HG03045 (cell line): ENCODE results near the gene LPAR1.

Source experiments
- ATAC-seq: cut with Tn5 transposase; IDR thresholded peaks from one replicate; pipeline ENCODE4 v1.9.1; 2021; ENCODE audit warnings: mild to moderate bottlenecking, moderate library complexity; ENCODE audit not compliant: unreplicated experiment

LPAR1 gene

DNA sequence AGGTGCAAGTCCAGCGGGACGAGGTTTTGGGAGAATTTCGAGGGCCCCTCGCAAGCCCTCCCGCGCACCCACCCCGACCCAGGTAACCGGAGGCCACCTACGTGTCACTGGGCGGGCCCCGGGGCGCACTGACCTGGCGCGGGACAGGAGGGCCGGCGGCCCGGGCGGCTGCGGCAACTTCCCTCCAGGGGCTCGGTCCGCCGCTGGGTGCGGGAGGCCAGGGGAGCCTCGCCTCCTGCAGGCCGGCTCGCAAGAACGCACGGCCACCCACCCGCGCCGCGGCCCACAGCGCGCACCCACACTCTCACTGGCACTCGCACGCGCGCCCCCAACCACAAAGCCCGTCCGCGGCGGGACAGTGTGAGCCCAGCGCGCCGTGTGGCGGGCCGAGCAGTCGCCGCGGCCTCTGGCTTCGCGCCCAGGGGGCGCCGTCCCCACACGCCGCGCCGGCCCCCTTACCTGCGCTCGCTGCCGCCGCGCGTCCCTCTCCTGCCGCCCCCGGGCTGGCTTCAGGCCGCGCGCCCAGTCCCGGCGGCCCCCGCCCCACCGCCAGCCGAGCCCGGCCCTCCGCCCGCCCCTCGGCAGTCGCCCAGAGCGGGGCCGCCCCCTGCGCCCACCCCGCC, 451 bp downstream of the LPAR1 start:
- ATAC-seq: no peak

DNA sequence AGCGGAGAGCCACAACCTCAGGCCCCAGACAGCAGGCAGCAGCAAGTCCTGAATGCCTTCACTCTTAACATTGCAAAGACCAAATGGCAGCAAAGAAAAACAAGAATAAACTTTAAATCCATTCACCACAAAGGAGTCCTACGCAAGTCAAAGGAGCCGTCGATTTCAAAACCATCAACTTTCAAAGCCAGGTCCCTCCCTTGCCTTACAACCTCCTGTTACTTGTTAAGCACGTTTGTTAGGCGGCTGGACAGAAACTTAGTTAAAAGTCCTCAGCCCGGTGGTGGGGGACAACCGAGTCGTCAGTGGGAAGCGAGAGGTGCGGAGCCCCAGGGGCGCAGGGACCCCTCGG, 938 bp downstream of the LPAR1 start:
- ATAC-seq: no peak

DNA sequence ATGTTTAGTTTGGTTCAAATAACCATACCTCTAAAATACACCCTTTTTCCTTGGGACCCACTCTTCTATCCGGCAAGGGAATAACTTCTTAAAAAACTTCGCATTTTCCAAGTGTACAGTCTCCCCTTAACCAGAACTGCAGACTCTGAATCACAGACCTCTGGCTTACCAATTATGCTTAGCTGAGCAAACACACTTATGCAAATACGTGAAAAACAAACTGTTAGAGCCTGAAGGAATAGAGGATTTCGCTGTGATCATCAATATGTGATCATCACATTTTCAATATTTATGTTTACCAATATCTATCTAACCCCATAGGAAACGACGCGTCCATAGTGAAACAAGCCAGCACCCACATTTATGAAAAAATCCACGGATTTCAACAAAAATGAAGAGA, 1.3 kb downstream of the LPAR1 start:
- no peak for ATAC-seq

DNA sequence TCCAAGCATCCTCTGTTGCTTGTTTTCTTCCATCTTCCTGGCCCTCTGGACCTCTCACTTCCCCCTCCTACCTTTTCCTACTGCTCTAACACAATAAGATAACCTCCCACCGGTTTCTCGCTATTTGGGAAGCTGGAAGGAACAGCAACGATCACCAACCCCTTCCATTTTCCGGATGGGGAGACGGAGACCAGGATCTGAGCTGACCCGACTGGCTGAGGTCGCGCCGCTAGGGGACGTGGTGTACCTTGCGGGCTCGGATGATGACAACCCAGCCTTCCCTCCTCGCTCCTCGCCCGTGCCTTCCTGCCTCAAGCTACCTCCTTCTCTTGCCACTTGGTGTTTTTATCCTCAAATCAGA, 1.9 kb downstream of the LPAR1 start:
- ATAC-seq: no peak

DNA sequence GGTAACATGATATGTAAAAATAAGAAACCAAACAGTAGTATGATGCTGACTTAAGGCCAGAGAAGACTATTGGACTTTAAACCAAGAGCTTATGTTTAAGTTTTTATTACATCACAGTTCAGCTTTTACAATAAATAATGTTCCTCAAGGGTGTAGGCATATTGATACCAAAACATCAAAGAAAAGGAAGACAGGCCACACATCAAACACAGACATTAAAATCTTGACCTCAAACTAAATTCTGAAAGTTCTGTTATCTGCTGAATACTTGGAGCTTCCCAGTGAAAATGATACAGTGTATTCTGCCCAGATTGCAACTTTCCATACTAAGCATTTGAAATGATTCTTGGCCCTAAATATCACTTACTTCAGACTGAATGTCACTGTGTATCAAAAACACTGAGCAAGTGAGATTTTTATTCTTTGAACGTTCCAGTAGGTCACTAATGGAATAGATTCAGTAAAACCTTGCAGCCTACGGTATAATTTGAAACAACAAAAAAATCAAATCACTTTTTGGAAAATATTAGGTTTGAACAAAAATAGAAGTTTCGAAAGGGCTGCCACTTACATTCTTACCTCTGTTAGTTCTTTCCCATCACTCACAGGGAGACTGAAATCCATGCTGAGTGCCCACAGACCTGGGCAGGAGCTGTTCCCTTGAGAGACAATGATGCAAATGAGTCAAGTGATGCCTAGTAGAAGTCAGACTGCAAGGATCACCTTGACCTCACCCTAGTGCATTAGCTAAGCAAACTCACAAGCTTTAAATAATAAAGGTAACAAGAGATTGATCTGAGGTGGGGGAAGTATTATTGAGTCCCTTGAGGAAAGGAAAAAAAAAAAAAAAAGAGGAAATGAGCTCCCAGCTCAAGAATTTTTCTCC, 2.5 kb downstream of the LPAR1 start:
- no peak for ATAC-seq

DNA sequence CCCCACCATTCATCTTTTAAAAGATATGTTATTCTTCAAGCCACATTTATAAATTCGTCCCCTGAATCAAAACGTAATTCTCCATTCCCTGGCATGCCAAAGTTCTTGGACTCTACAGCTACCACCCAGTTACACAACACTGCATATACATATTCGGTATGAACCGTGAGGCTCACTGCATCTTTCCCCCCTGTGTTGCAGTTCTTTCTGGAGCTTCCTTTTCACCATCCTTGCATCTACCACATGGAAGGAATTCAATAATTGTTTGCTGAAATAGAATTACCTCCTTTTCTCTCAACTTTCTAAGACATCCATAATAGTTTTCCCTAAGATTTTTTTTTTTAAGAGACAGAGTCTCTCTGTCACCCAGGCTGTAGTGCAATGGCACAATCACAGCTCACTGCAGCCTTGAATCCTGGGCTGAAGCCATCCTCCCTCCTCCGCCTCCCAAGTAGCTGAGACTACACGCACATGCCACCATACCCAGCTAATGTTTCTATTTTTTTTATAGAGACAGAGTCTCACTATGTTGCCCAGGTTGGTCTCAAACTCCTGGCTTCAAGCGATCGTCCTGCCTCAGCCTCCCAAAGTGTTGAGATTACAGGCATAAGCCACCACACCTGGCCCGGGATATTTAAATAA, 3.3 kb downstream of the LPAR1 start:
- ATAC-seq: no peak

DNA sequence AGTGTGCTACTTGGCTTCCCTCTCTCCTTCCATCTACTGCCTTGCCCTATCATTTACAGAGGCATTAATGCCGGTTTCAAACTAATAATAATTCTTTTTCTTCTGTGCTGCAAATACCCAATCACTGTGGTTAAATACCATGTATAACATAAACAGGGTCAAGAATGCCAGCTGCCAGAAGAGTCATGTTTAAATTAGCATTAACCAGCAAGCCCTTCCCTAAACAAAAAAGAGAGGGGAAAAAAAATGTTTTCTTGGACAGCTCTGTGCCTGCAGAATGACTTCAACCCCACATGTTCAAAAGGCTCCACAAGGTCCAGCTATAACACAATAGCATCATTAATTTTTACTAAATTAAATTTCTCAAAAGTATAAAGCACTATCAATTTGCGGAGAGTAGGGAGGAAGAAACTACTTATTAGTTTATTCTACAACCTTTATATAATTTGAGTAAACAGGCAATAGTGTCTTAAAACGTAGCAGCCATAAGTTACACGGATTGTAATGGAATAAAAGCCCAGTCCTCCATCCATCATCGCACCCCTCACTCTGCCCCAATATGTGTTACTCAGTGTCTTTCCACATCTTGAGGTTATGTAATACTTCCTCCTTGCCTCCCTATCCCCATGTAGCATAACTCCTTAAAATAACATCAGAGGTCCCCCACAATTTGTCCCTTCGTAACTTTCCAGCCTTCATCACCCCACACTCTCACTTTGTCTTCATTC, 3.9 kb downstream of the LPAR1 start:
- ATAC-seq: no peak

DNA sequence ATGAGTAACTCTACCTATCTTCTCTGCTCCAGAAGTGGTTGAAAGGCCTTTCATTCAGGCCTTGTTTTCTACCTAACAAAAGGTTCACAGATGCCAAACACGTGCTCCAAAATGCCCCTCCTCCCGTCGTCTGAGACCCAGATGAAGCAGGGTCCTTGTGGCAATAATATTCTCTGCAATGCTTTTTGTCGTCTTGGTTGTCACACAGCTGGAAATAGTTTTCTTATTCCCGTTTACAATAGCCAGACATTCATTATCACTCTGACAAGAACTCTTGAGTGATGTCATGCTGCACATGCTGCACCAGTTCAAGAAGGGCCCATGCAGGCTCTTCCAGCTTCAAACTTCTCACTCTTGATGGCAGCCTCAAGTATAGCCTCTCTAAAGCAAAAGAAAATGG, 7.8 kb downstream of the LPAR1 start:
- ATAC-seq: no peak

DNA sequence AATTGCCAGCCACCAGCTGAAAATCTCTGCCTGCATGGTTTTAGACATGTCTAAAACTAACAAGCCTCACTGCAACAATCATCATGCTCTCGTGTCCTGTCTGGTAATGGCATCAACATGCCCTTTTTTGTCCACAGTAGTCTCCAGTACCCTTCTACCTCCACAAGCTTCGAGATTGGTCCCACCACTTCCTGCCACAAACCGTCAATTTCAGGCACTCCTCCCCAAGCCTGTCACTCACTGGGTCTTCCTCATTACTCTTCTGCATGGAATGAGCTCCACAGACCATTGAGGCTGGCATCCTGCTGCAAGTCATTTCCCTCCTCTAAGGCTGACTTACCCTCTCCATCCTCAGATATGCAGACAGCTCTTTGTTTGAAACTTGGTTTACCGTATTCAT, 9.0 kb downstream of the LPAR1 start:
- ATAC-seq: no peak

DNA sequence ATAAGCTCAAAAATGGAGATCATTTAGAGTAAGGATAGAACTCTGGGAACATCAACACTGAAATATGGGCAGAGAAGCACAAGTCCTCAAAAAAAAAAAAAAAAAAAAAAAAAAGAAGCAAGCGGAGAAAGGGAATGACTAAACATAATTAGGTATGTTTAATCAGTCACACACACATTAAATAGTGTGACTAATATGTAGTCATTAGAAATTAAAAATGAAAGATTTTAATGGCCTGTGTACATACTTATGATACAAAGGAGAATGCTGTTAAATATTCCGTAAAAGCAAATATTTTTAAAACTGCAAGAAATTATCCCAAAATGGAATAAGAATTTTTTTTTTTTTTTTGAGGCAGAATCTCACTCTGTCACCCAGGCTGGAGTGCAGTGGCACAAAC, 10.5 kb downstream of the LPAR1 start:
- ATAC-seq: no peak

DNA sequence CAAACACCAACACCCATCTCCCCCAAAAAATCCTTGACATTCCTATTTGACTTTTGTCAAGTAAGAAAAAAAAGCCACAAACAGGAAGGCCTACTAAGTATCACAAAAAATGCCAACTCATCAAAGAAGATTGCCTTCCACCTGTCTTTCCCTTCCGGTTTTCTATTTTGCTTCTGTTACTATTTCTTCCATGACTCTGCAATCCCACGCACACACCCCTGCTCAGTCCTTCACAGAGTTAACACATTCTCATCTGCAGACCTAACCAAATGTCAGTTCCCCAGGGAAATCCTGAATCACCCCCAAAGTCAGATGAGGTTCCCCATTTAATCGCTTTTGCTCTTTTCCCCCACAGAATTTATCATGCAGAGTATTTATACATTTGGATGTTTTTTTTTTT, 15.1 kb downstream of the LPAR1 start:
- no peak for ATAC-seq

DNA sequence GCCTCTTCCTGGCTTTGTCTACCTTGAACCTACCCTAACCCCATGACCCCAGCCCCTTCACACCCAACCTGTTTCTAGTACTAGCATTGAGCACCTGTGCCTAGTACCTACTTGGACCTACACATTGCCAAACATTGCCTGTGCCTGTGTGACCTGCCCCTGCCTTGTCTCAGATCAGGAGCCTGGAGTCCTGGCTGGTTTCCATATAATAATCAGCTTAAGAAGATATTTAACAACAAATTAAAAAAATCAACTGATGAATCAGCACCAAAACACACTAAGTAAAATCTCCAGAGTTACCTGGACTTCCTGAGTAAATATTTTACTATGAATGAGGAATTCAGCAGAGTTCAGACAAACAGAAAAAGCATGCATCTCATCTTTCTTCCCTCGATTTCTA, 17.7 kb downstream of the LPAR1 start:
- ATAC-seq: no peak

DNA sequence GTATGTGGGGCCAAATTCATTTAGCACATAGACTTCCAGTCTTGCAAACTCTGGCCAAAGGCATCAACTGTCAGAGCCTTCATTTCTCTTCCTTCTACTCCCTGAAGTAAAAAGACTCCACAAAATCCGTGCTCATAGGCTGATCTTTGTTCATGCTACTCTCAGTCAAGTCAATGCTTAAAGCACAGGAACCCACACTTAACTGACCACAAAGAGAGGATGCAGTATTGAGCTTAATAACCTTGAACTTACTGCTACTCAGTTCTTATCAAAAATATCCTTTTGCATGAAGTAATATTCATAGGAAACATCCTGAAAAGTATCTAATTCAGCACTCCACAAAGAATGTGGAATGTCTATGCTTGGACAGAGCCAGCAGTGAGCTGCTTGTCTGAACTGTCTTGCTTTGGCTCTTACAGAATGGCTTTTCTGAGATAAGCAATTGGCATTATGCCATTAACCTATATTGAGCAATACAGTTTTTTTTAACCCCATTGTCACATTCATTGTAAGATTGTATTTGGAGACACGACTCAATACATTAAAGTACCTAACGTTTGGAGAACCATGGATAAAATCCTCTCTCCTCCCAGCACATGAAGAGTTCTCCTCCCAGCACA, 21.7 kb downstream of the LPAR1 start:
- no peak for ATAC-seq

DNA sequence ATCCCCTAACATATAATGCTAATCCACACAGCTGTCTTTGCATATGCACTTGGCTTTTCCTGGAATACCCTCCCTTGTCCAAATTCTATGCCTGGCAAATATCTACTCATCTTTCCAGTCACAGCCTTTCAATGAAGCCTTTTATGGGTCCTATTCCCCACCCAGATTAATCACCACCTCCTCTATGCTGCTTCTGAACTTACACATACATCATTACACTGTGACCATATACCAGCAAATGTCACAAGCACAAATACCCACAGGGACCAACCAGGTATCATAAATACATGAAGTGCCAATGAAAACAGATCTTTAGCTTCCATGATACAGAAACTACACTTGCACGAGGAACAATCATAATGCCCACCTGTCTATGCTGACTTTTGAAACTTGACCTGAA, 22.3 kb downstream of the LPAR1 start:
- no peak for ATAC-seq

DNA sequence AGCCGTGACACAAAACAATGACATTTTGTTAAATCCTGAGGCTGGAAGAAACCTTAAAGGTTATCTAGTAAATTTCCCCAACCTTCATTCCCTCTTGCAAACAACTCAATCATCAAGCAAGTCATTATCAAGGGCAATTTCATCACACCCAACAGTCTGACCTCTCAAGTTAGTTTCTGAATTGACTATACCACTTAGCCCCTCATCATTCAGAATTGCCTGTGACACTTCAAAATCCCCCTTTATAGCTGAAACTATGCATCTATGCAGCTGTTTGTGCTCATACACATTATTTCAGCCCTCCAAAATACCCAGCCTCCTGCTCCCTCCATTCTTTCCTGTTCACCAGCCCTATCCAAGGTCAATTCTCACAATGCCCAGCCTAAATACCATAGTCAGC, 24.6 kb downstream of the LPAR1 start:
- no peak for ATAC-seq

DNA sequence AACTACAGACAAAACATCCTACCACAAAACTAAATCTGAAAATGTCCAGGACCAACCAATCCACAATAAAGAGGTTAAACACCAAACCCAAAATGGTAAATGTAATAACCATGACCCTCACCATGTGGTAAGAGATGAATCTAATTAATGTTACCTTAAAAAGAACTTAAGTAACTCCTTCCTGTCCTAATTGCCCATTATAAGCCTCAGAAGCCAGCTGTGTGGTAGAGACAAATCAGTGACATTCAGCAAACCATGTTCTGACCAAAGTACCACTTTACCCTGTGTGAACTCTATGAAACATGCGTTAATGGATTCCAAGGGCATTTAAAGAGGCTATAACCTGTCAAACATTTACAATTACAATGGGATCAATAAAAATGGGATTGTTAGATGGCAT, 25.0 kb downstream of the LPAR1 start:
- no peak for ATAC-seq

DNA sequence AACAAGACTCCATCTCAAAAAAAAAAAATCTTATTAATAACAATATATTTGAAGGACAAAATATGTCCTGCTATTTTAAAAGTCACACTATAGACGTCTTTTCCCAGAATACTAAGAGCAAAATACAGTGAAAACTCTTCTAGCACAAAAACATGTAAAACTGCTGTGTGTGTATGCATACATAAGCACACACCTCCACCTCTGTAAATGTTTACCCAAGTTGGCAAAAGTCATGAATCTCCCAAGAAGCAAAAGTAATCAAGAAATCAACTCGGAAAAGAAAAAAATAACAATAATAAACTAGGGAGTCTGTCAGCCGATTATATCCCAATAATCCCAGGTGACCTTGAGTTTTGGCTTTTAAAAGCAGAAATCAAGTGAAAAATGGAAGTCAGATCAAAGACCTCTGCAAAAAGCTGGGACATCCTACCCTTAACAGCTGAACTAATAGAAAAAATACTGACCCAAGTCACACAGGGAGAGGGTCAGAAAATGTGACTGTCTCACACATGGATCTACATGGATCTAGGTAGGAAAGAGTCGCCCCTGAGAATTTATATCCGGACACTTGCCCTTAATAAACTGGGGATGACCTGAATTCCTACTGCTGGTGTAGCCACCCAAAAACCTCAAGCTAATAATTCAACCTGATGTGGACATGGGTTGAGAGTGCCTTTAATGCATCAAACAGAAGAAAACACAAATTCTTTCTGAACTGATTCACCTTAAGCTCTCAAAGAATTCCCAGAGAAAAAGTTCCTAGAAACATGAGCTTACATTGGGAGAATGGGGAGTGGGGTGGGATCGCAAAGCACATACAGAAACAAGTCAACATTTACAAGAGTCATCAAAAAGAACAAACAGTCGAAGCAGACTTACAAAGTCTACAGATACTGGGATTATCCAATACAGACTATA, 29.9 kb downstream of the LPAR1 start:
- ATAC-seq: no peak

DNA sequence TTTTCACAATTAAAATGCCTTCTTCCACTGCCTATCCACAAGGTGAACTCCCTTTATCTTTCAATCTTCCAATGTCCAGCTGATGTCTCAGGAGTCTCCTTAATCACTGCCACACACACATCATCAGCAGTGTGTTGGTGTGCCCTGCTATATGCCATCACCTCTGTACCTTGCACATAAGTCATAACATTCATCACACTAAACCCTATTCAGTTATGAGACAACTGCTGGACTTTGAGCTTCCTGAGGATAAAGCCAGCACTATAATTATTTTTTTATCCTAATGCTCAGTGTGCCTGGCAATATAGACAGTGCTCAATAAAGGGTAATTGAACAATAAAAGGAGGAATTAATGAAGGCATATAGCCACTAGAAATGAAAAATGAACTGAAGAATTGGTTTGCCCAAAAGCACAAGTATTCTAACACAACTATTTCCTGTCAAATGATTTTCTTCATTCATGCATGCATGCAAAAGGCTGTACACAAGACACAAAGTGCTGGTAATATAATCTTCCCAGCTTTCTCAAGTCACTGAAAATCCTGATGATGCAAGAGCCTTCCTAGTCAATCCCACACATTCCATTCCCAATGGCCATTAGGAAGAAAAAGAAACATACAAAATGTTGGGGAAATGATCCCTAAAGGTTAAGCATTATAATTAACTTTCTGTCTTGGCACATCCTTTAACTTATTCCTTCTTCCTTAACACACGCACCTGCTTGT, 32.4 kb downstream of the LPAR1 start:
- no peak for ATAC-seq

DNA sequence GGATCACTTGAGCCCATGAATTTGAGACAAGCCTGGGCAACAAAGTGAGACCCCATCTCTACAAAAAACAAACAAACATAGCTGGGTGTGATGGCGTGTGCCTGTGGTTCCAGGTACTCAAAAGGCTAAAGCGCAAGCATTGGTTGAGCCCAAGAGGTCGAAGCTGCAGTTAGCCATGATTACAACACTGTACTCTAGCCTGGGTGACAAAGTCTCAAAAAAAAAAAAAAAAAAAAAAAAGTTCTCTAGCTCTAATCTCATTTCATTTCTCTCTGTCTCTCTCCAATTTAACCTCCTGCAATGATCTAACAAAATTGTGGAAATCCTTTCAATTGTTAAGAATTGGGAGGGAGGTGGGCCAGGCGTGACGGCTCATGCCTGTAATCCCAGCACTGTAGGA, 33.3 kb downstream of the LPAR1 start:
- no peak for ATAC-seq

DNA sequence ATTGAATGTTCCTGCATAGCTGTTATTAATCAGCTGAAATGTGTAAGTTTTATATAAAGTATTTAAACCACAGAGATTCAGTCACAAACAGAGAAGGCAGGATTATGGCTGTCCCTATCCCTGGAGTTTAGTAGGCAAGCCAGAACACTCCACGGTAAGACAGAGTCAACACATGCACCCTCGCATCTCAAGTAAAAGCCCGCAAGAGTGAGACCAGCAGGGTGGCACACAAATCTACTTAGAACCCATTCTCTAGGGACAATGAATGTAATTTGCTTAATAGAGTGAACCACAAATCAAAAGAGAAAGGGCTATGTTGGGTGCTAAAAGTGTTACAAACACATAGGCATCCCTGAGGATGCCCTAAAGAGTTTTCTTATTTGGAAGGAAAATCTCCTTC, 35.1 kb downstream of the LPAR1 start:
- ATAC-seq: no peak
